ENCODE results near the gene SPEF1.

The SPEF1 gene

GRCh38 chr20:3729811-3730540, 51.3 kb downstream of the SPEF1 start:
- no peak overlapping the region for H3K4me3 ChIP-seq (ENCODE audit: control insufficient read depth, low read depth, low read length)
- DNase-seq (ENCODE audit: low read depth), result no peak
- TF ChIP-seq, protein P1, sequence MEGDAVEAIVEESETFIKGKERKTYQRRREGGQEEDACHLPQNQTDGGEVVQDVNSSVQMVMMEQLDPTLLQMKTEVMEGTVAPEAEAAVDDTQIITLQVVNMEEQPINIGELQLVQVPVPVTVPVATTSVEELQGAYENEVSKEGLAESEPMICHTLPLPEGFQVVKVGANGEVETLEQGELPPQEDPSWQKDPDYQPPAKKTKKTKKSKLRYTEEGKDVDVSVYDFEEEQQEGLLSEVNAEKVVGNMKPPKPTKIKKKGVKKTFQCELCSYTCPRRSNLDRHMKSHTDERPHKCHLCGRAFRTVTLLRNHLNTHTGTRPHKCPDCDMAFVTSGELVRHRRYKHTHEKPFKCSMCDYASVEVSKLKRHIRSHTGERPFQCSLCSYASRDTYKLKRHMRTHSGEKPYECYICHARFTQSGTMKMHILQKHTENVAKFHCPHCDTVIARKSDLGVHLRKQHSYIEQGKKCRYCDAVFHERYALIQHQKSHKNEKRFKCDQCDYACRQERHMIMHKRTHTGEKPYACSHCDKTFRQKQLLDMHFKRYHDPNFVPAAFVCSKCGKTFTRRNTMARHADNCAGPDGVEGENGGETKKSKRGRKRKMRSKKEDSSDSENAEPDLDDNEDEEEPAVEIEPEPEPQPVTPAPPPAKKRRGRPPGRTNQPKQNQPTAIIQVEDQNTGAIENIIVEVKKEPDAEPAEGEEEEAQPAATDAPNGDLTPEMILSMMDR (conservative IDR thresholded peaks at IDR 0.05; ENCODE audit: control insufficient read depth, insufficient read depth, low read depth, low read length), result no peak

DNA sequence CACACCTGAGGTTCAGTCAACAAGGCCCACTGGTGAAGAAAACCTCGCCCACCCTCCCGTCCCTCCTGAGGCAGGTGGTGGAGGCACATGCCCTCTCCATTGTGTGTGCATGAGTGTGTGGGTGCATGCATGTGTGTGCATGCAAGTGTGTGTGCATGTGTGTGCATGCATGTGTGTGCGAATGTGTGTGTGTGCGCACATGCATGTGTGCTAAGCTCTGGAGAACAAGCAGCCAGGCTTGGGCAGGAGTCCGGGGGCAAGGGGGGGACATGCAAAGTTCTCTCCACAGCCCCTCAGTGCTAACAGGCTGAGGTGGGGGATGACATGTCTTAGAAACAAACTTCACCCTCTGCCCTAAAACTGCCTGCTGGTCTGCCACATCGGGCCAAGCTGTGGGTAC, 51.9 kb downstream of the SPEF1 start:
- no peak overlapping the region for H3K4me3 ChIP-seq (ENCODE audit: control insufficient read depth, low read depth, low read length)
- TF ChIP-seq, protein P1 (conservative IDR thresholded peaks at IDR 0.05; ENCODE audit: control insufficient read depth, insufficient read depth, low read depth, low read length), result no peak
- DNase-seq (ENCODE audit: low read depth), result no peak

DNA sequence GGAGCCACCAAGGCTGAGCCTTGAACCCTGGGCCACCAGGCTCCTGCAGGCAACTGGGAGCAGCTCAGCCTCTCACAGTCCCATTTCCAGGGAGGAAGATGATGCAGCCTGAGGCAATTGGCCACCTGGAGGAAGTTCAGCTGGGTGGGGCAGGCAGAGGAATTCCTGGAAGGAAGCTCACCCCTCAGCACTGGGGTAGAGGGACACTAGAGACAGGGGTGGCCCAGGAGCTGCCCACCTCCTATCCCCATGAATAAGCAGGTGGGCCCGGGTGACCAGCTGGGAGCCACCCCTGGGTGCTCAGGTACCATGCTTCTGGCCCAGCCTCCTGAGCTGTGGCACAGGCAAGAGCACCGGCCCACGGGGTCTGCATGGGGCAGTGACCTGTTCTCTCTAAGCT, 52.4 kb downstream of the SPEF1 start:
- no peak overlapping the region for H3K4me3 ChIP-seq (ENCODE audit: control insufficient read depth, low read depth, low read length)
- TF ChIP-seq, protein P1 (conservative IDR thresholded peaks at IDR 0.05; ENCODE audit: control insufficient read depth, insufficient read depth, low read depth, low read length), result no peak
- DNase-seq (ENCODE audit: low read depth), result no peak

GRCh38 chr20:3728354-3728753, 52.9 kb downstream of the SPEF1 start:
- H3K4me3 ChIP-seq (ENCODE audit: control insufficient read depth, low read depth, low read length), result no peak overlapping the region
- TF ChIP-seq, protein P1 (conservative IDR thresholded peaks at IDR 0.05; ENCODE audit: control insufficient read depth, insufficient read depth, low read depth, low read length), result no peak
- DNase-seq (ENCODE audit: low read depth), result no peak
